ENCODE data around the gene SMYD3. TPM values are rescaled to one million over a fixed set of nuclear protein-coding genes. Genes with fewer than 3 reads are reported as not detected.

Gene SMYD3
- total and polyA plus RNA-seq, 2 of the 4 experiments (the other 2 are of a cell fraction) = 26.5 to 37.6 TPM

- ChIA-PET CTCF (no interaction called here), POLR2A (ENCODE audit: unreplicated experiment) (no interaction called here)
- no peak overlapping the region for H4K8ac ChIP-seq (ENCODE audit: low read depth in 2 of 2, low read length in 2 of 2)
- H4K91ac ChIP-seq (ENCODE audit: insufficient read depth, low read depth, low read length) = no peak overlapping the region
- no peak overlapping the region for H3K9ac ChIP-seq (ENCODE audit: low read depth, low read length)
- H2BK120ac ChIP-seq (ENCODE audit: low read depth, low read length) = no peak overlapping the region
- H2AK9ac ChIP-seq (replicated peaks; ENCODE audit: low read depth, low read length, poor library complexity) = no peak overlapping the region
- 100% methylated on average over 2 of the region's 9 CpGs; no CpG with 5 or more reads in 1 of the 2 experiments for WGBS, 2 experiments (ENCODE audit: extremely low coverage in 2 of 2, insufficient read length in 1 of 2)
- no peak overlapping the region for H3K23ac ChIP-seq (ENCODE audit: low read depth, low read length)
- H3K36me3 ChIP-seq (ENCODE audit: control insufficient read depth, insufficient read depth, low read length) = no peaks in the 10 kb centered on the region
- no peak overlapping the region for H3K18ac ChIP-seq (ENCODE audit: low read depth, low read length)
- intact Hi-C loops (cut with micrococcal nuclease) = no loop called here
- no peaks in the 10 kb centered on the region for H3K9me1 ChIP-seq (ENCODE audit: insufficient read depth, low read length)
- H2AK5ac ChIP-seq (ENCODE audit: low read depth, low read length) = no peak overlapping the region
- in situ Hi-C loops (cut with MboI; ENCODE audit: low sequenced_read_pairs) = no loop called here
- no peak overlapping the region for H2AFZ ChIP-seq (replicated peaks; ENCODE audit: low read length, poor library complexity)
- no peak overlapping the region for H3K27ac ChIP-seq (ENCODE audit: insufficient read depth, low read length)
- H3K14ac ChIP-seq (replicated peaks; ENCODE audit: low read depth, low read length) = no peak overlapping the region
- no peak overlapping the region for H3K4me3 ChIP-seq (ENCODE audit: insufficient read depth, low read depth, low read length)
- no peak overlapping the region for H2BK20ac ChIP-seq (ENCODE audit: low read depth, low read length)
- TF ChIP-seq FOS (IDR thresholded peaks at IDR 0.05; ENCODE audit: low read depth, low read length) = no peak
- no peak for TF ChIP-seq RFX5 (IDR thresholded peaks at IDR 0.05; ENCODE audit: low read depth, low read length)
- no peak for TF ChIP-seq CHD1 (IDR thresholded peaks at IDR 0.05; ENCODE audit: low read depth, low read length)
- no peak for TF ChIP-seq NFE2L2 (IDR thresholded peaks at IDR 0.05; ENCODE audit: low read depth, low read length)
- TF ChIP-seq SMC3 (IDR thresholded peaks at IDR 0.05; ENCODE audit: low read depth, low read length) = no peak
- TF ChIP-seq MXI1 (IDR thresholded peaks at IDR 0.05; ENCODE audit: borderline replicate concordance, low read depth, low read length) = no peak
- no peak for TF ChIP-seq USF2 (IDR thresholded peaks at IDR 0.05; ENCODE audit: low read depth, low read length)
- TF ChIP-seq CEBPB (IDR thresholded peaks at IDR 0.05; ENCODE audit: low read depth, low read length) = no peak
- TF ChIP-seq RAD21 (IDR thresholded peaks at IDR 0.05; ENCODE audit: low read length) = no peak
- no peak for TF ChIP-seq CTCF (conservative IDR thresholded peaks at IDR 0.05; ENCODE audit: low read depth, low read length)
- TF ChIP-seq ELK1 (IDR thresholded peaks at IDR 0.05; ENCODE audit: borderline replicate concordance, low read depth, low read length) = no peak
- no peak for TF ChIP-seq POLR2A (IDR thresholded peaks at IDR 0.05; ENCODE audit: low read depth, low read length)
- no peak for TF ChIP-seq MAZ (IDR thresholded peaks at IDR 0.05; ENCODE audit: borderline replicate concordance, low read depth, low read length)
- no peak for TF ChIP-seq RCOR1 (IDR thresholded peaks at IDR 0.05; ENCODE audit: insufficient replicate concordance, low read length)
- TF ChIP-seq MAFK (IDR thresholded peaks at IDR 0.05; ENCODE audit: low read depth, low read length) = no peak
- TF ChIP-seq BHLHE40 (IDR thresholded peaks at IDR 0.05; ENCODE audit: low read depth, low read length) = no peak
- DNase-seq = no peak
- H3K56ac ChIP-seq (ENCODE audit: extremely low read depth, insufficient read depth, low read length) = no peak overlapping the region
- dilution Hi-C loops (cut with HindIII; ENCODE audit: low sequenced_read_pairs, unreplicated experiment) = no loop called here
- H3K79me1 ChIP-seq (ENCODE audit: low read depth in 1 of 2, low read length in 2 of 2) = peaks cover 0 to 3% of the 10 kb centered on the region in 2 experiments; a peak in 1 of 4 replicates
- no peak overlapping the region for H4K5ac ChIP-seq (ENCODE audit: low read depth, low read length)
- no peaks in the 10 kb centered on the region for H4K20me1 ChIP-seq (ENCODE audit: insufficient read depth, low read length)
- H2BK5ac ChIP-seq (ENCODE audit: low read depth, low read length, poor library complexity, severe bottlenecking) = no peak overlapping the region
- BruUV-seq (replicated peaks) = no TSS peak
- H3K4me2 ChIP-seq (ENCODE audit: low read depth, low read length) = no peak overlapping the region
- no peak for ATAC-seq (ENCODE audit: low read depth)
- no peaks in the 10 kb centered on the region for H3K27me3 ChIP-seq (ENCODE audit: control insufficient read depth, insufficient read depth, low read length)
- no peak overlapping the region for H3K4ac ChIP-seq (ENCODE audit: low read depth, low read length)
- no peaks in the 10 kb centered on the region for H3K4me1 ChIP-seq (ENCODE audit: control insufficient read depth, insufficient read depth, low read length)
- no peaks in the 10 kb centered on the region for H3K9me3 ChIP-seq (ENCODE audit: control insufficient read depth, insufficient read depth, low read length)
- no peak overlapping the region for H2BK15ac ChIP-seq (ENCODE audit: low read depth, low read length)
Observed at GRCh38 chr1:246197076-246197475, 310.0 kb downstream of the SMYD3 start.
